ENCODE data around the gene CASR. TPM values are rescaled to one million over a fixed set of nuclear protein-coding genes. Genes with fewer than 3 reads are reported as not detected.

The CASR gene
- total RNA-seq, 1 experiment from 2014 or later, result not detected

DNA sequence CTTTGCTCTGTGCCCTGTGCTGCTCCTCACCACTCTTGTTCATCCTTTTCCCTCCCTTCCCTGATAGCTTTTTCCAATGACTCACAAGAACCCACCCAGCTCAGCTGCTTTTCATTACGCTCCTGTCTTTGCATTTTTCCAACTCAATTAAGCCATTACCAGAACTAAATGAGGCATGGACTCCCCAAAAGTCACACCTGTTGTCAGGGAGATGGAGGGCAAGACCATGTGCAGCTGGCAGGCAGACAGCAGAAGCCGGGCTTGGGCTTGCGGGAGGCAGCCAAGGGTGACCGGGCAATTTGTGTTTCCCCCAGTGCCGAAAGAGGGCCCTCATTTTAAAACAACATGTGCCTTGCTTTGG, 64.3 kb downstream of the CASR start:
- H3K27ac ChIP-seq (ENCODE audit: low read depth, low read length, poor library complexity, severe bottlenecking), result no peak overlapping the region
- no peaks in the 10 kb centered on the region for H3K4me1 ChIP-seq (ENCODE audit: insufficient read depth, low read length, poor library complexity, severe bottlenecking)
- intact Hi-C loops (cut with micrococcal nuclease; ENCODE audit: unreplicated experiment), result no loop called here
- no peak for DNase-seq (ENCODE audit: low spot score)
- no peak overlapping the region for H3K4me3 ChIP-seq (ENCODE audit: low read depth, low read length, poor library complexity, severe bottlenecking)
- CTCF ChIA-PET, result no interaction called here
- TF ChIP-seq, protein P1, sequence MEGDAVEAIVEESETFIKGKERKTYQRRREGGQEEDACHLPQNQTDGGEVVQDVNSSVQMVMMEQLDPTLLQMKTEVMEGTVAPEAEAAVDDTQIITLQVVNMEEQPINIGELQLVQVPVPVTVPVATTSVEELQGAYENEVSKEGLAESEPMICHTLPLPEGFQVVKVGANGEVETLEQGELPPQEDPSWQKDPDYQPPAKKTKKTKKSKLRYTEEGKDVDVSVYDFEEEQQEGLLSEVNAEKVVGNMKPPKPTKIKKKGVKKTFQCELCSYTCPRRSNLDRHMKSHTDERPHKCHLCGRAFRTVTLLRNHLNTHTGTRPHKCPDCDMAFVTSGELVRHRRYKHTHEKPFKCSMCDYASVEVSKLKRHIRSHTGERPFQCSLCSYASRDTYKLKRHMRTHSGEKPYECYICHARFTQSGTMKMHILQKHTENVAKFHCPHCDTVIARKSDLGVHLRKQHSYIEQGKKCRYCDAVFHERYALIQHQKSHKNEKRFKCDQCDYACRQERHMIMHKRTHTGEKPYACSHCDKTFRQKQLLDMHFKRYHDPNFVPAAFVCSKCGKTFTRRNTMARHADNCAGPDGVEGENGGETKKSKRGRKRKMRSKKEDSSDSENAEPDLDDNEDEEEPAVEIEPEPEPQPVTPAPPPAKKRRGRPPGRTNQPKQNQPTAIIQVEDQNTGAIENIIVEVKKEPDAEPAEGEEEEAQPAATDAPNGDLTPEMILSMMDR (conservative IDR thresholded peaks at IDR 0.05; ENCODE audit: low read depth, low read length), result no peak
- TF ChIP-seq EZH2 (IDR thresholded peaks at IDR 0.05; ENCODE audit: borderline replicate concordance, low read depth, low read length, poor library complexity, severe bottlenecking), result no peak
- POLR2A ChIA-PET (ENCODE audit: low non-redundant PET), result no interaction called here
- H3K27me3 ChIP-seq (replicated peaks; ENCODE audit: insufficient read depth, low read depth, low read length, poor library complexity), result peaks cover 64% of the 10 kb centered on the region
- H3K9me3 ChIP-seq (ENCODE audit: low read depth, low read length, poor library complexity, severe bottlenecking), result no peaks in the 10 kb centered on the region
- H3K36me3 ChIP-seq (ENCODE audit: insufficient read depth, low read length, poor library complexity, severe bottlenecking), result no peaks in the 10 kb centered on the region
- no TSS peak for BruUV-seq (replicated peaks)

DNA sequence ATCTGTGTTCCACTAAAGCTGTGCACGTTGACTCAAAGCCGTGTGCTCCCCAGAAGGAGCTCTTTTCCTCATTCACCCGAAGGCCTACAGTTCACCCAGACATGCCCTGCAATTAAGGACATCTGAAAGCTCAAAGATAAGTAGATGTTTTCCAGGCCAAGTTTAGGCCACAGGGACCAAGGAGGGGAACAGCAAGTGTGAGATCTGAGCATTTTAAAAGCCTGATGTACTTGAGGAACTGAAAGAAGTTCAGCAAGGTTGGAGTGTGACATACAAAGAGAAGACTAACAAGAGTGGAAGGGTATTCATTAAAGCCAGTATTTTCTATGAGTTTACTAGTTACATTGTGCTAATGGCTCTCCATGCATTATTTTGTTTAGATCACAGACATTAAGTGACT, 68.0 kb downstream of the CASR start:
- intact Hi-C loops (cut with micrococcal nuclease; ENCODE audit: unreplicated experiment), result no loop called here
- Histone ChIP-seq H3K9me3 (ENCODE audit: low read depth, low read length, poor library complexity, severe bottlenecking) (no peaks in the 10 kb centered on the region), H3K36me3 (ENCODE audit: insufficient read depth, low read length, poor library complexity, severe bottlenecking) (no peaks in the 10 kb centered on the region), H3K4me1 (ENCODE audit: insufficient read depth, low read length, poor library complexity, severe bottlenecking) (no peaks in the 10 kb centered on the region), H3K27ac (ENCODE audit: low read depth, low read length, poor library complexity, severe bottlenecking) (no peak overlapping the region), H3K4me3 (ENCODE audit: low read depth, low read length, poor library complexity, severe bottlenecking) (no peak overlapping the region), H3K27me3 (replicated peaks; ENCODE audit: insufficient read depth, low read depth, low read length, poor library complexity) (peaks cover 30% of the 10 kb centered on the region)
- BruUV-seq (replicated peaks), result no TSS peak
- ChIA-PET CTCF (no interaction called here), POLR2A (ENCODE audit: low non-redundant PET) (no interaction called here)
- no peak for TF ChIP-seq EZH2 (IDR thresholded peaks at IDR 0.05; ENCODE audit: borderline replicate concordance, low read depth, low read length, poor library complexity, severe bottlenecking)
- TF ChIP-seq, protein P1 (conservative IDR thresholded peaks at IDR 0.05; ENCODE audit: low read depth, low read length), result no peak
- DNase-seq (ENCODE audit: low spot score), result no peak

DNA sequence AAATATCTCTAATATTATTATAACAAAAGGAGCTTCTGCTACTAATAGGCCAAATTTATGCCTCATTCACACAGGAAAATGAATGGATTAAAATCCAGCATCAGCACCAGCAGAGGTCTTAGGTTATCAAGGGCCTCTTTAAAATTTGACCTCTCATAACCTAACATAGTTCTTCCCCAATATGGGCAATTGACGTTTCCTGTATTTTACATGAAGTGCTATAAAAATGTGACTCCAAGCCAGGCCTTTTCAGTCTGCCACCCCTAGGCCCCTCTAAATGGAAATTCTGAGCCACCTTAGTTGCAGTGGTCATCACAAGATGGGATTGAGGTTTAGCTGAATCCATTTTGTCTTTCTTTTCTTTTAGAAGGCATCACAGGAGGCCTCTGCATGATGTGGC, 70.1 kb downstream of the CASR start:
- DNase-seq (ENCODE audit: low spot score), result no peak
- CTCF ChIA-PET, result no interaction called here
- POLR2A ChIA-PET (ENCODE audit: low non-redundant PET), result no interaction called here
- intact Hi-C loops (cut with micrococcal nuclease; ENCODE audit: unreplicated experiment), result no loop called here
- no peaks in the 10 kb centered on the region for H3K9me3 ChIP-seq (ENCODE audit: low read depth, low read length, poor library complexity, severe bottlenecking)
- H3K27ac ChIP-seq (ENCODE audit: low read depth, low read length, poor library complexity, severe bottlenecking), result no peak overlapping the region
- no peak overlapping the region for H3K4me3 ChIP-seq (ENCODE audit: low read depth, low read length, poor library complexity, severe bottlenecking)
- H3K27me3 ChIP-seq (replicated peaks; ENCODE audit: insufficient read depth, low read depth, low read length, poor library complexity), result peaks cover 22% of the 10 kb centered on the region
- BruUV-seq (replicated peaks), result no TSS peak
- H3K4me1 ChIP-seq (ENCODE audit: insufficient read depth, low read length, poor library complexity, severe bottlenecking), result no peaks in the 10 kb centered on the region
- TF ChIP-seq EZH2 (IDR thresholded peaks at IDR 0.05; ENCODE audit: borderline replicate concordance, low read depth, low read length, poor library complexity, severe bottlenecking), result no peak
- TF ChIP-seq, protein P1 (conservative IDR thresholded peaks at IDR 0.05; ENCODE audit: low read depth, low read length), result no peak
- no peaks in the 10 kb centered on the region for H3K36me3 ChIP-seq (ENCODE audit: insufficient read depth, low read length, poor library complexity, severe bottlenecking)

Measured in A673 (cell line).